T-helper 22 cell (primary cell): ENCODE results near the gene FGA.

Source experiments
- DNase-seq: peaks from one replicate; pipeline ENCODE4 v3.0.0-alpha.2; 2020; ENCODE audit warnings: low read depth

FGA gene

GRCh38 chr4:154579927-154580326 lies 10.6 kb downstream of the FGA start:
- no peak for DNase-seq

- DNase-seq = no peak
These were observed 11.6 kb downstream of the FGA start for GRCh38 chr4:154578919-154579318.

- no peak for DNase-seq
These were observed 13.2 kb downstream of the FGA start for GRCh38 chr4:154577324-154577723.

GRCh38 chr4:154574311-154574710 lies 16.2 kb downstream of the FGA start:
- DNase-seq = no peak

- no peak for DNase-seq
These were observed 17.2 kb downstream of the FGA start for GRCh38 chr4:154573190-154573870.

- DNase-seq = no peak
These were observed 21.0 kb downstream of the FGA start for GRCh38 chr4:154569584-154569983.

GRCh38 chr4:154569028-154569427 lies 21.5 kb downstream of the FGA start:
- DNase-seq = no peak

- DNase-seq = no peak
These were observed 23.8 kb downstream of the FGA start for GRCh38 chr4:154566639-154567204.

GRCh38 chr4:154565704-154566103 lies 24.8 kb downstream of the FGA start:
- DNase-seq = no peak

GRCh38 chr4:154564311-154564710 lies 26.2 kb downstream of the FGA start:
- no peak for DNase-seq

GRCh38 chr4:154562697-154563254 lies 27.8 kb downstream of the FGA start, which contains the start of gene FGB:
TSS of gene FGB (plus strand) at chr4:154563011. CDS start at chr4:154563019, 8 bp downstream.
- DNase-seq = no peak

- no peak for DNase-seq
These were observed 29.7 kb downstream of the FGA start for GRCh38 chr4:154560824-154561231.

- DNase-seq = no peak
These were observed 30.1 kb downstream of the FGA start for GRCh38 chr4:154560419-154560801.

GRCh38 chr4:154559494-154560418 lies 30.8 kb downstream of the FGA start:
- no peak for DNase-seq

GRCh38 chr4:154559141-154559493 lies 31.4 kb downstream of the FGA start:
- no peak for DNase-seq

GRCh38 chr4:154551872-154552686 lies 38.5 kb downstream of the FGA start:
- DNase-seq = peak; percentile 45

GRCh38 chr4:154549894-154550790 lies 40.4 kb downstream of the FGA start, which contains the start of gene PLRG1:
TSS of gene PLRG1 (minus strand) at chr4:154550400. CDS start at chr4:154550308, 92 bp downstream.
- peak; percentile 90 for DNase-seq

- DNase-seq = no peak
These were observed 44.9 kb downstream of the FGA start for GRCh38 chr4:154545689-154546088.

- DNase-seq = no peak
These were observed 48.2 kb downstream of the FGA start for GRCh38 chr4:154542271-154542879.
